Activated T-helper 1 cell treated with anti-CD3 and anti-CD28 coated beads, Interleukin-12 subunit alpha, Interleukin-12 subunit beta, Interleukin-2, Interleukin-4 antibody, amounts not matched to agents 30 ng/mL and 10 ng/mL and 1 ng/mL, durations not matched to agents 14 hours and 24 hours and 36 hours (primary cell): ENCODE results near the gene FCHSD1. TPM values are rescaled to one million over a fixed set of nuclear protein-coding genes. Genes with fewer than 3 reads are reported as not detected.

Experiments
- DNase-seq: peaks from one replicate; pipeline ENCODE4 v3.0.0; 2021; ENCODE audit warnings: low spot score
- H3K27ac Mint-ChIP-seq: one replicate; pipeline ENCODE4 v1.8.0; 2021; ENCODE audit warnings: mild to moderate bottlenecking, mixed read lengths
- H3K27me3 Mint-ChIP-seq: one replicate; pipeline ENCODE4 v1.8.0; 2022; ENCODE audit warnings: mild to moderate bottlenecking, moderate library complexity, mixed read lengths; ENCODE audit not compliant: insufficient read depth
- H3K36me3 Mint-ChIP-seq: one replicate; pipeline ENCODE4 v1.8.0; 2021; ENCODE audit warnings: low read depth, mixed read lengths
- H3K4me1 Mint-ChIP-seq: one replicate; pipeline ENCODE4 v1.8.0; 2021; ENCODE audit warnings: low read depth, mixed read lengths
- H3K4me3 Mint-ChIP-seq: one replicate; pipeline ENCODE4 v1.8.0; 2021; ENCODE audit warnings: mild to moderate bottlenecking, moderate library complexity, mixed read lengths
- H3K9me3 Mint-ChIP-seq: one replicate; pipeline ENCODE4 v1.8.0; 2021; ENCODE audit warnings: mixed read lengths
- intact Hi-C: fragments of 100-400 bp; cut with micrococcal nuclease; formaldehyde crosslinking; loops from one replicate; pipeline ENCODE4 v1.15.1; 2024
- total RNA-seq: library from RNA; stranded (reverse); gene quantifications from 2 replicates; pipeline ENCODE4 v1.2.3, GENCODE V29; 2022

FCHSD1 gene
- total RNA-seq, 1 donor from 2014 or later, result 37.0 TPM

GRCh38 chr5:141668601-141669265 is 17.5 kb upstream of the FCHSD1 start:
- DNase-seq, result no peak
- no peaks in the 10 kb centered on the region for H3K9me3 Mint-ChIP-seq
- H3K27me3 Mint-ChIP-seq, result peaks cover 2% of the 10 kb centered on the region
- H3K4me3 Mint-ChIP-seq, result no peak overlapping the region
- H3K36me3 Mint-ChIP-seq, result no peaks in the 10 kb centered on the region
- intact Hi-C loops, result loop anchor here (10.0 kb wide), 1 partner anchor 1046 kb away; no protein-coding TSS in a partner anchor
- H3K4me1 Mint-ChIP-seq, result no peaks in the 10 kb centered on the region
- no peak overlapping the region for H3K27ac Mint-ChIP-seq

GRCh38 chr5:141665995-141666940 is 15.1 kb upstream of the FCHSD1 start:
- Mint-ChIP-seq H3K27me3 (peaks cover 2% of the 10 kb centered on the region), H3K9me3 (no peaks in the 10 kb centered on the region), H3K4me3 (no peak overlapping the region), H3K27ac (no peak overlapping the region), H3K36me3 (peaks cover 4% of the 10 kb centered on the region), H3K4me1 (no peaks in the 10 kb centered on the region)
- no peak for DNase-seq
- intact Hi-C loops, result loop anchor here (1.0 to 10.0 kb wide), 9 partner anchors 15 to 1049 kb away; partner anchors contain the start of gene FCHSD1

GRCh38 chr5:141664733-141665461 is 13.7 kb upstream of the FCHSD1 start:
- H3K27me3 Mint-ChIP-seq, result peaks cover 2% of the 10 kb centered on the region
- peaks cover 4% of the 10 kb centered on the region for H3K36me3 Mint-ChIP-seq
- H3K4me3 Mint-ChIP-seq, result no peak overlapping the region
- no peaks in the 10 kb centered on the region for H3K9me3 Mint-ChIP-seq
- DNase-seq, result peak; percentile 59
- H3K4me1 Mint-ChIP-seq, result no peaks in the 10 kb centered on the region
- H3K27ac Mint-ChIP-seq, result no peak overlapping the region
- intact Hi-C loops, result loop anchor here (1.0 to 10.0 kb wide), 9 partner anchors 14 to 1050 kb away; partner anchors contain the start of gene FCHSD1

GRCh38 chr5:141663506-141663905 is 12.3 kb upstream of the FCHSD1 start:
- intact Hi-C loops, result loop anchor here (10.0 kb wide), 1 partner anchor 1051 kb away; no protein-coding TSS in a partner anchor
- DNase-seq, result no peak
- H3K4me3 Mint-ChIP-seq, result no peak overlapping the region
- H3K36me3 Mint-ChIP-seq, result peaks cover 4% of the 10 kb centered on the region
- no peak overlapping the region for H3K27ac Mint-ChIP-seq
- H3K27me3 Mint-ChIP-seq, result peaks cover 2% of the 10 kb centered on the region
- no peaks in the 10 kb centered on the region for H3K4me1 Mint-ChIP-seq
- H3K9me3 Mint-ChIP-seq, result no peaks in the 10 kb centered on the region

GRCh38 chr5:141662028-141662427 is 10.8 kb upstream of the FCHSD1 start:
- intact Hi-C loops, result loop anchor here (10.0 kb wide), 1 partner anchor 1053 kb away; no protein-coding TSS in a partner anchor
- Mint-ChIP-seq H3K4me3 (no peak overlapping the region), H3K4me1 (no peaks in the 10 kb centered on the region), H3K9me3 (no peaks in the 10 kb centered on the region), H3K36me3 (peaks cover 6% of the 10 kb centered on the region), H3K27ac (no peak overlapping the region), H3K27me3 (peaks cover 2% of the 10 kb centered on the region)
- no peak for DNase-seq

- no peaks in the 10 kb centered on the region for H3K27me3 Mint-ChIP-seq
- intact Hi-C loops, result no loop called here
- no peak overlapping the region for H3K27ac Mint-ChIP-seq
- H3K36me3 Mint-ChIP-seq, result peaks cover 8% of the 10 kb centered on the region
- no peaks in the 10 kb centered on the region for H3K4me1 Mint-ChIP-seq
- DNase-seq, result no peak
- no peak overlapping the region for H3K4me3 Mint-ChIP-seq
- no peaks in the 10 kb centered on the region for H3K9me3 Mint-ChIP-seq
These were observed 6.8 kb upstream of the FCHSD1 start for GRCh38 chr5:141657937-141658545.

- H3K27ac Mint-ChIP-seq, result no peak overlapping the region
- no peaks in the 10 kb centered on the region for H3K9me3 Mint-ChIP-seq
- H3K4me3 Mint-ChIP-seq, result no peak overlapping the region
- DNase-seq, result no peak
- H3K27me3 Mint-ChIP-seq, result no peaks in the 10 kb centered on the region
- H3K4me1 Mint-ChIP-seq, result peaks cover 3% of the 10 kb centered on the region
- intact Hi-C loops, result no loop called here
- peaks cover 5% of the 10 kb centered on the region for H3K36me3 Mint-ChIP-seq
These were observed 6.2 kb upstream of the FCHSD1 start for GRCh38 chr5:141657404-141657803.

- no peak overlapping the region for H3K27ac Mint-ChIP-seq
- intact Hi-C loops, result no loop called here
These were observed 5.2 kb upstream of the FCHSD1 start for GRCh38 chr5:141656396-141656795.

GRCh38 chr5:141655020-141655419 is 3.8 kb upstream of the FCHSD1 start:
- Mint-ChIP-seq H3K27ac (no peak overlapping the region), H3K9me3 (no peaks in the 10 kb centered on the region), H3K4me3 (no peak overlapping the region), H3K27me3 (no peaks in the 10 kb centered on the region), H3K4me1 (peaks cover 23% of the 10 kb centered on the region), H3K36me3 (peaks cover 4% of the 10 kb centered on the region)
- DNase-seq, result no peak
- intact Hi-C loops, result no loop called here

More at GRCh38 chr5:141656396-141656795, 5.2 kb upstream of the FCHSD1 start:
- Mint-ChIP-seq H3K36me3 (peaks cover 4% of the 10 kb centered on the region), H3K27me3 (no peaks in the 10 kb centered on the region), H3K4me1 (peaks cover 11% of the 10 kb centered on the region), H3K9me3 (no peaks in the 10 kb centered on the region), H3K4me3 (no peak overlapping the region)
- DNase-seq, result no peak

- H3K4me1 Mint-ChIP-seq, result peaks cover 30% of the 10 kb centered on the region
- no peak for DNase-seq
- intact Hi-C loops, result no loop called here
- H3K36me3 Mint-ChIP-seq, result peaks cover 4% of the 10 kb centered on the region
- H3K9me3 Mint-ChIP-seq, result no peaks in the 10 kb centered on the region
- no peak overlapping the region for H3K4me3 Mint-ChIP-seq
- H3K27me3 Mint-ChIP-seq, result no peaks in the 10 kb centered on the region
- no peak overlapping the region for H3K27ac Mint-ChIP-seq
These were observed 3.1 kb upstream of the FCHSD1 start for GRCh38 chr5:141654298-141654697.

- H3K9me3 Mint-ChIP-seq, result no peaks in the 10 kb centered on the region
- H3K27ac Mint-ChIP-seq, result peak overlapping the region; percentile 41
- peaks cover 37% of the 10 kb centered on the region for H3K4me1 Mint-ChIP-seq
- peaks cover 12% of the 10 kb centered on the region for H3K36me3 Mint-ChIP-seq
- intact Hi-C loops, result loop anchor here (1.0 kb wide), 8 partner anchors 9 to 318 kb away; partner anchors contain the start of genes HDAC3, RELL2 and RNF14
- no peaks in the 10 kb centered on the region for H3K27me3 Mint-ChIP-seq
- H3K4me3 Mint-ChIP-seq, result peak overlapping the region; percentile 74
- no peak for DNase-seq
These were observed 499 bp upstream of the FCHSD1 start for GRCh38 chr5:141651728-141652105.

GRCh38 chr5:141649972-141650371 is 1.2 kb downstream of the FCHSD1 start:
- Mint-ChIP-seq H3K27ac (peak overlapping the region; percentile 13), H3K4me3 (peak overlapping the region; percentile 98), H3K27me3 (no peaks in the 10 kb centered on the region), H3K9me3 (no peaks in the 10 kb centered on the region), H3K36me3 (peaks cover 18% of the 10 kb centered on the region), H3K4me1 (peaks cover 45% of the 10 kb centered on the region)
- intact Hi-C loops, result no loop called here
- no peak for DNase-seq
